HEK293 (cell line): Measurements from ENCODE around the gene DIS3L.

ENCODE experiments used
- CTCF ChIA-PET: fragments of 350-600 bp; formaldehyde crosslinking; extraction: SDS; loops from one replicate; lab custom pipeline; 2021; ENCODE audit warnings: antibody characterized with exemption; lab: Yijun Ruan, JAX
- POLR2A ChIA-PET: fragments of 300-600 bp; formaldehyde crosslinking; extraction: SDS; loops from one replicate; lab custom pipeline; 2020; ENCODE audit warnings: antibody characterized with exemption, inconsistent platforms; lab: Yijun Ruan, JAX
- H3K27ac ChIP-seq: fragments of 200-500 bp; sonication (Bioruptor generic); 2 replicates; pipeline ENCODE4 v1.5.1; 2014; ENCODE audit warnings: low read depth, low read length, control low read depth, inconsistent platforms; ENCODE audit errors: extremely low read depth
- H3K36me3 ChIP-seq, 2 experiments: fragments of 200-500 bp in 1 of 2; sonication (Bioruptor generic) in 1 of 2; 1 replicate in 1 of 2; 2 replicates in 1 of 2; pipeline ENCODE4 v1.5.1; 2014 to 2017; ENCODE audit warnings: inconsistent platforms in 2 of 2, low read length in 2 of 2; ENCODE audit not compliant: control insufficient read depth in 2 of 2, insufficient read depth in 1 of 2
- H3K4me1 ChIP-seq: fragments of 200-500 bp; sonication (Bioruptor generic); 2 replicates; pipeline ENCODE4 v1.5.1; 2014; ENCODE audit warnings: mild to moderate bottlenecking, low read length, inconsistent platforms; ENCODE audit not compliant: control insufficient read depth, insufficient read depth
- H3K4me3 ChIP-seq: 2 replicates; pipeline ENCODE4 v1.5.1; 2011; ENCODE audit warnings: low read depth, mild to moderate bottlenecking, control low read depth, low read length, moderate library complexity
- H3K9me3 ChIP-seq: fragments of 200-500 bp; sonication (Bioruptor generic); 2 replicates; pipeline ENCODE4 v1.5.1; 2014; ENCODE audit warnings: low read depth, low read length, inconsistent platforms; ENCODE audit not compliant: control insufficient read depth, insufficient read depth
- EGR2 ChIP-seq: fragments of 450-650 bp; formaldehyde crosslinking; IDR thresholded peaks from 2 replicates; pipeline ENCODE4 v1.5.1; 2016; ENCODE audit warnings: low read depth, missing biosample characterization, missing genetic modification characterization
- HOXD13 ChIP-seq: sonication (generic); formaldehyde crosslinking; IDR thresholded peaks from 2 replicates; pipeline ENCODE4 v1.8.0; 2022; ENCODE audit warnings: missing genetic modification reagents, borderline replicate concordance
- KLF10 ChIP-seq: fragments of 450-650 bp; IDR thresholded peaks from 2 replicates; pipeline ENCODE4 v1.5.1; 2018; ENCODE audit warnings: missing biosample characterization, mild to moderate bottlenecking, missing genetic modification characterization
- SP3 ChIP-seq: fragments of 450-650 bp; formaldehyde crosslinking; IDR thresholded peaks from 2 replicates; pipeline ENCODE4 v1.5.1; 2016; ENCODE audit warnings: missing biosample characterization, missing genetic modification characterization
- TCF7L2 ChIP-seq: IDR thresholded peaks from 2 replicates; pipeline ENCODE4 v1.6.1; 2011; ENCODE audit warnings: low read depth, mild to moderate bottlenecking, inconsistent platforms, low read length, moderate library complexity, borderline replicate concordance
- YY2 ChIP-seq: fragments of 450-650 bp; formaldehyde crosslinking; IDR thresholded peaks from 2 replicates; pipeline ENCODE4 v1.5.1; 2016; ENCODE audit warnings: missing biosample characterization, missing genetic modification characterization
- ZFHX2 ChIP-seq: fragments of 450-650 bp; formaldehyde crosslinking; conservative IDR thresholded peaks from 2 replicates; pipeline ENCODE4 v1.5.1; 2016; ENCODE audit warnings: missing biosample characterization, missing genetic modification characterization
- ZFP69B ChIP-seq: fragments of 450-650 bp; formaldehyde crosslinking; IDR thresholded peaks from 2 replicates; pipeline ENCODE4 v1.5.1; 2016; ENCODE audit warnings: missing biosample characterization, missing genetic modification characterization
- ZNF114 ChIP-seq: fragments of 450-650 bp; formaldehyde crosslinking; IDR thresholded peaks from 2 replicates; pipeline ENCODE4 v1.5.0; 2017; ENCODE audit warnings: missing biosample characterization, missing genetic modification characterization
- ZNF132 ChIP-seq: fragments of 450-650 bp; formaldehyde crosslinking; IDR thresholded peaks from 2 replicates; pipeline ENCODE4 v1.5.1; 2017; ENCODE audit warnings: missing biosample characterization, missing genetic modification characterization, borderline replicate concordance
- ZNF175 ChIP-seq: fragments of 450-650 bp; formaldehyde crosslinking; IDR thresholded peaks from 2 replicates; pipeline ENCODE4 v1.5.1; 2016; ENCODE audit warnings: missing biosample characterization, missing genetic modification characterization
- ZNF184 ChIP-seq: fragments of 450-650 bp; IDR thresholded peaks from 2 replicates; pipeline ENCODE4 v1.5.1; 2018; ENCODE audit warnings: missing biosample characterization, mild to moderate bottlenecking, missing genetic modification characterization
- ZNF211 ChIP-seq: fragments of 450-650 bp; formaldehyde crosslinking; IDR thresholded peaks from 2 replicates; pipeline ENCODE4 v1.5.1; 2016; ENCODE audit warnings: low read depth, missing biosample characterization, missing genetic modification characterization
- ZNF266 ChIP-seq: fragments of 450-650 bp; formaldehyde crosslinking; IDR thresholded peaks from 2 replicates; pipeline ENCODE4 v1.5.1; 2016; ENCODE audit warnings: missing biosample characterization, missing genetic modification characterization, low read depth
- ZNF530 ChIP-seq: fragments of 450-650 bp; formaldehyde crosslinking; IDR thresholded peaks from 2 replicates; pipeline ENCODE4 v1.5.1; 2016; ENCODE audit warnings: low read depth, missing biosample characterization, missing genetic modification characterization
- ZNF544 ChIP-seq: fragments of 450-650 bp; formaldehyde crosslinking; IDR thresholded peaks from 2 replicates; pipeline ENCODE4 v1.5.0; 2017; ENCODE audit warnings: missing biosample characterization, missing genetic modification characterization
- ZNF548 ChIP-seq: fragments of 450-650 bp; formaldehyde crosslinking; IDR thresholded peaks from 2 replicates; pipeline ENCODE4 v1.5.1; 2016; ENCODE audit warnings: missing biosample characterization, missing genetic modification characterization
- ZNF555 ChIP-seq: fragments of 450-650 bp; formaldehyde crosslinking; conservative IDR thresholded peaks from 2 replicates; pipeline ENCODE4 v1.5.1; 2017; ENCODE audit warnings: missing biosample characterization, mild to moderate bottlenecking, missing genetic modification characterization, inconsistent platforms
- ZNF596 ChIP-seq: fragments of 450-650 bp; IDR thresholded peaks from 2 replicates; pipeline ENCODE4 v1.5.0; 2018; ENCODE audit warnings: missing biosample characterization, mild to moderate bottlenecking, missing genetic modification characterization, moderate library complexity
- ZNF701 ChIP-seq: fragments of 450-650 bp; formaldehyde crosslinking; IDR thresholded peaks from 2 replicates; pipeline ENCODE4 v1.5.1; 2016; ENCODE audit warnings: missing biosample characterization, missing genetic modification characterization
- ZSCAN16 ChIP-seq: fragments of 450-650 bp; formaldehyde crosslinking; IDR thresholded peaks from 2 replicates; pipeline ENCODE4 v1.5.1; 2016; ENCODE audit warnings: missing biosample characterization, missing genetic modification characterization
- TF ChIP-seq, protein P1 (sequence below): fragments of 450-650 bp; formaldehyde crosslinking; IDR thresholded peaks from 2 replicates; pipeline ENCODE4 v1.5.1; 2016; ENCODE audit warnings: missing biosample characterization, missing genetic modification characterization
- TF ChIP-seq, protein P2 (sequence below): IDR thresholded peaks from 2 replicates; pipeline ENCODE4 v1.6.1; 2011; ENCODE audit warnings: mild to moderate bottlenecking, low read depth, low read length, borderline replicate concordance
- TF ChIP-seq, protein P3 (sequence below): fragments of 450-650 bp; formaldehyde crosslinking; IDR thresholded peaks from 2 replicates; pipeline ENCODE4 v1.5.1; 2016; ENCODE audit warnings: missing biosample characterization, missing genetic modification characterization
- TF ChIP-seq, protein P4 (sequence below): fragments of 450-650 bp; formaldehyde crosslinking; IDR thresholded peaks from 2 replicates; pipeline ENCODE4 v1.5.1; 2017; ENCODE audit warnings: missing biosample characterization, missing genetic modification characterization
- TF ChIP-seq, protein P5 (sequence below): fragments of 450-650 bp; formaldehyde crosslinking; IDR thresholded peaks from 2 replicates; pipeline ENCODE4 v1.5.1; 2016; ENCODE audit warnings: missing biosample characterization, missing genetic modification characterization, low read depth

Gene DIS3L

DNA sequence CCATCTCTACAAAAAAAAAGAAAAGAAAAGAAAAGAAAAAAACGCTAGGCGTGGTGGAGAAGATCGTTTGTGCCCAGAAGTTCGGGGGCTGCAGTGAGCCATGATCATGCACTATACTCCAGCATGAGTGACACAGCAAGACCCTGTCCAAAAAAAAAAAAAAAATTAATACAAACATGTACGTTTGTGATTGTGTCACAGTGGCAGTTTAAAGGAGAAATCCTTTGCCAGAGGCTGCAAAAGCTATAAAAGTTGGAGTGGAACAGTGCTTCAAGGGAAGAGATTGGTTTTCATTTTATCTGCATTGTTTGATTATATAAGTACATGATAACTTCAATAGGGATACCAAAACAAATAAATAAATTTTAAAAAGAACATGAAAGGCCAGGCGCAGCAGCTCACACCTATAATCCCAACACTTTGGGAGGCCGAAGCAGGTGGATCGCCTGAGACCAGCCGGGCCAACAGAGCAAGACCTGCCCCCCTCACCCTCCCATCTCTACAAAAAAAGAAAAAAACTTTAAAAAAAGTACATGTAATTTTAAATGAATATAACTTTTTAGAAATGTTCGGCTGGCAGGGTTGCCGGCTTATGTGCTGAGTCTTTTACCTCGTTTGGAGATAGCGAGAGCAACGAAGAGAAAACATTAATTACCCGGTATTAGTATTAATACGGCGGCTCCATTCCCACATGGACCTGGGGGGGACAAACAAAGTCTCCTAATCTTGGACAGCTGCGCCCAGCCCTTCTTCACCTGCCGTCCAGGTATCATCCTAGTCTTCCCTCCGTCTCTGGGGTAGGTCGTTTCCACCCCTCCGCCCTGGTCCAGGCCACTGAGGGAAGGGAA is 573 bp upstream of the DIS3L start (continued):
- no peak for TF ChIP-seq ZNF596 (tag by site-specific recombination)
- TF ChIP-seq, protein P1, sequence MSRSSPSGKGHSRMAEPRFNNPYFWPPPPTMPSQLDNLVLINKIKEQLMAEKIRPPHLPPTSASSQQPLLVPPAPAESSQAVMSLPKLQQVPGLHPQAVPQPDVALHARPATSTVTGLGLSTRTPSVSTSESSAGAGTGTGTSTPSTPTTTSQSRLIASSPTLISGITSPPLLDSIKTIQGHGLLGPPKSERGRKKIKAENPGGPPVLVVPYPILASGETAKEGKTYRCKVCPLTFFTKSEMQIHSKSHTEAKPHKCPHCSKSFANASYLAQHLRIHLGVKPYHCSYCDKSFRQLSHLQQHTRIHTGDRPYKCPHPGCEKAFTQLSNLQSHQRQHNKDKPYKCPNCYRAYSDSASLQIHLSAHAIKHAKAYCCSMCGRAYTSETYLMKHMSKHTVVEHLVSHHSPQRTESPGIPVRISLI (tag by site-specific recombination), result peak; percentile 69; the same call in 1 of the 2 replicates
- TF ChIP-seq YY2 (tag by site-specific recombination), result no peak
- TF ChIP-seq, protein P2, sequence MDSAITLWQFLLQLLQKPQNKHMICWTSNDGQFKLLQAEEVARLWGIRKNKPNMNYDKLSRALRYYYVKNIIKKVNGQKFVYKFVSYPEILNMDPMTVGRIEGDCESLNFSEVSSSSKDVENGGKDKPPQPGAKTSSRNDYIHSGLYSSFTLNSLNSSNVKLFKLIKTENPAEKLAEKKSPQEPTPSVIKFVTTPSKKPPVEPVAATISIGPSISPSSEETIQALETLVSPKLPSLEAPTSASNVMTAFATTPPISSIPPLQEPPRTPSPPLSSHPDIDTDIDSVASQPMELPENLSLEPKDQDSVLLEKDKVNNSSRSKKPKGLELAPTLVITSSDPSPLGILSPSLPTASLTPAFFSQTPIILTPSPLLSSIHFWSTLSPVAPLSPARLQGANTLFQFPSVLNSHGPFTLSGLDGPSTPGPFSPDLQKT, result no peak

DNA sequence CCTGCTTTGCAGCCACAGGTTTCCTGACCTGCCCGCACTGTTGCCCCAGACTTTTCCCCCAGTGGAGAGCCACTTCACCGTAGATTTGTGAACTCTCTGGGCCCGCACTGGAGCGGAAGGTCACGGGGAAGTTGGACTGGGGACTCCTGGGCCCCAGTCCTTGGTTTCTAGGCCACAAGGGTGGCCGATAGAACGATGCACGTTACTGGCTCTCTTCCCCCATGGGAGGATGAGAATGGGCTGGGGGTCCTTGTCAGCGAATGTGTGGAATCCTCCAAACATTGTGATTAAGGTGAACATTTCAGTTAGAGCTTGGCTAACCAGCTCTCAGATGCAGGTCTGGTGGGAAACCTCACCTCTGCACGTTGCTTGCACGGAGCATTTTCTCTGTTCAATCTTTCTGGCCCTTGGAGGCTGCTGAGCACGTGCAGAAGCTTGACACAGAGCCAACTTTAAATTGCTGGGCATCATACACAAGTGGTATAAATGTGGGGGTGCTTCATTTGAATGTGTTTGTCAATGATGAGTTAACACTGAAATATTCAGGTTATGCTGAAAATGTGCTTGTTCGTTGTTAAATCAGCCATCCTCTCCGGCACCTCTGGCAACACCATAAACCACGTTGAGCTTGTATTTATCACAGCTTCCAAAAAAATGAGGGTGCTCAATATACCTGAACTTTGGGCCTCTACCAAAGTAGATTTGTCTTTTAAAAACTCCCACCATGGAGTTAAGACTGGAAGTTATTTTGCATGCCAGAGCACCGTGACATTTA is 976 bp downstream of the DIS3L start:
- CTCF ChIA-PET, result interaction anchor here (0.6 to 1.4 kb wide), 4 partner anchors 9 to 85 kb away, joined by 3 to 5 read pairs (median 4); no protein-coding TSS in a partner anchor
- H3K4me3 ChIP-seq, result peak overlapping the region; percentile 72
- H3K4me1 ChIP-seq, result peaks cover 23% of the 10 kb centered on the region
- POLR2A ChIA-PET, result interaction anchor here (0.6 to 2.0 kb wide), 4 partner anchors 23 to 425 kb away, joined by 3 to 10 read pairs (median 5); partner anchors contain the start of genes MAP2K1 and RAB11A
- no peaks in the 10 kb centered on the region for H3K9me3 ChIP-seq
- peak overlapping the region; percentile 99 for H3K27ac ChIP-seq
- peaks cover 0 to 9% of the 10 kb centered on the region in 2 experiments; a peak in 2 of 3 replicates for H3K36me3 ChIP-seq
- TF ChIP-seq HOXD13 (no peak), ZSCAN16 (tag by site-specific recombination) (no peak), ZNF530 (tag by site-specific recombination) (no peak), ZFP69B (tag by site-specific recombination) (peak; percentile 77; the same call in 1 of the 2 replicates), ZNF701 (tag by site-specific recombination) (no peak), ZNF211 (tag by site-specific recombination) (no peak), ZNF114 (no peak), ZNF132 (no peak), SP3 (tag by site-specific recombination) (no peak; the same call in none of the 2 replicates), ZNF544 (no peak), KLF10 (tag by site-specific recombination) (0 out of 2 replicates have a peak, but pooled peaks have one; percentile 28), ZNF548 (no peak), TCF7L2 (no peak), ZNF175 (tag by site-specific recombination) (no peak), EGR2 (tag by site-specific recombination) (no peak), ZNF266 (tag by site-specific recombination) (no peak), ZFHX2 (tag by site-specific recombination) (no peak), ZNF555 (tag by site-specific recombination) (no peak), ZNF184 (tag by site-specific recombination) (0 out of 2 replicates have a peak, but pooled peaks have one; percentile 5)
- TF ChIP-seq, protein P3, sequence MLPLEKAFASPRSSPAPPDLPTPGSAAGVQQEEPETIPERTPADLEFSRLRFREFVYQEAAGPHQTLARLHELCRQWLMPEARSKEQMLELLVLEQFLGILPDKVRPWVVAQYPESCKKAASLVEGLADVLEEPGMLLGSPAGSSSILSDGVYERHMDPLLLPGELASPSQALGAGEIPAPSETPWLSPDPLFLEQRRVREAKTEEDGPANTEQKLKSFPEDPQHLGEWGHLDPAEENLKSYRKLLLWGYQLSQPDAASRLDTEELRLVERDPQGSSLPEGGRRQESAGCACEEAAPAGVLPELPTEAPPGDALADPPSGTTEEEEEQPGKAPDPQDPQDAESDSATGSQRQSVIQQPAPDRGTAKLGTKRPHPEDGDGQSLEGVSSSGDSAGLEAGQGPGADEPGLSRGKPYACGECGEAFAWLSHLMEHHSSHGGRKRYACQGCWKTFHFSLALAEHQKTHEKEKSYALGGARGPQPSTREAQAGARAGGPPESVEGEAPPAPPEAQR (tag by site-specific recombination), result no peak
- TF ChIP-seq, protein P4, sequence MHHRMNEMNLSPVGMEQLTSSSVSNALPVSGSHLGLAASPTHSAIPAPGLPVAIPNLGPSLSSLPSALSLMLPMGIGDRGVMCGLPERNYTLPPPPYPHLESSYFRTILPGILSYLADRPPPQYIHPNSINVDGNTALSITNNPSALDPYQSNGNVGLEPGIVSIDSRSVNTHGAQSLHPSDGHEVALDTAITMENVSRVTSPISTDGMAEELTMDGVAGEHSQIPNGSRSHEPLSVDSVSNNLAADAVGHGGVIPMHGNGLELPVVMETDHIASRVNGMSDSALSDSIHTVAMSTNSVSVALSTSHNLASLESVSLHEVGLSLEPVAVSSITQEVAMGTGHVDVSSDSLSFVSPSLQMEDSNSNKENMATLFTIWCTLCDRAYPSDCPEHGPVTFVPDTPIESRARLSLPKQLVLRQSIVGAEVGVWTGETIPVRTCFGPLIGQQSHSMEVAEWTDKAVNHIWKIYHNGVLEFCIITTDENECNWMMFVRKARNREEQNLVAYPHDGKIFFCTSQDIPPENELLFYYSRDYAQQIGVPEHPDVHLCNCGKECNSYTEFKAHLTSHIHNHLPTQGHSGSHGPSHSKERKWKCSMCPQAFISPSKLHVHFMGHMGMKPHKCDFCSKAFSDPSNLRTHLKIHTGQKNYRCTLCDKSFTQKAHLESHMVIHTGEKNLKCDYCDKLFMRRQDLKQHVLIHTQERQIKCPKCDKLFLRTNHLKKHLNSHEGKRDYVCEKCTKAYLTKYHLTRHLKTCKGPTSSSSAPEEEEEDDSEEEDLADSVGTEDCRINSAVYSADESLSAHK (tag by site-specific recombination), result no peak
- TF ChIP-seq, protein P5, sequence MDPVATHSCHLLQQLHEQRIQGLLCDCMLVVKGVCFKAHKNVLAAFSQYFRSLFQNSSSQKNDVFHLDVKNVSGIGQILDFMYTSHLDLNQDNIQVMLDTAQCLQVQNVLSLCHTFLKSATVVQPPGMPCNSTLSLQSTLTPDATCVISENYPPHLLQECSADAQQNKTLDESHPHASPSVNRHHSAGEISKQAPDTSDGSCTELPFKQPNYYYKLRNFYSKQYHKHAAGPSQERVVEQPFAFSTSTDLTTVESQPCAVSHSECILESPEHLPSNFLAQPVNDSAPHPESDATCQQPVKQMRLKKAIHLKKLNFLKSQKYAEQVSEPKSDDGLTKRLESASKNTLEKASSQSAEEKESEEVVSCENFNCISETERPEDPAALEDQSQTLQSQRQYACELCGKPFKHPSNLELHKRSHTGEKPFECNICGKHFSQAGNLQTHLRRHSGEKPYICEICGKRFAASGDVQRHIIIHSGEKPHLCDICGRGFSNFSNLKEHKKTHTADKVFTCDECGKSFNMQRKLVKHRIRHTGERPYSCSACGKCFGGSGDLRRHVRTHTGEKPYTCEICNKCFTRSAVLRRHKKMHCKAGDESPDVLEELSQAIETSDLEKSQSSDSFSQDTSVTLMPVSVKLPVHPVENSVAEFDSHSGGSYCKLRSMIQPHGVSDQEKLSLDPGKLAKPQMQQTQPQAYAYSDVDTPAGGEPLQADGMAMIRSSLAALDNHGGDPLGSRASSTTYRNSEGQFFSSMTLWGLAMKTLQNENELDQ (tag by site-specific recombination), result no peak
